Activated CD4-positive, CD25-positive, alpha-beta regulatory T cell treated with anti-CD3 and anti-CD28 coated beads, Interleukin-2, amount 50 U/mL, for 24 hours (primary cell): ENCODE measurements around the gene CAPS2.

Experiments used
- ATAC-seq, 2 donors: fragments of 150-1000 bp; cut with Tn5 transposase; one replicate each; pipeline ENCODE4 v1.10.0; 2021; ENCODE audit warnings: mild to moderate bottlenecking in 1 of 2, moderate library complexity in 1 of 2

Gene CAPS2

DNA sequence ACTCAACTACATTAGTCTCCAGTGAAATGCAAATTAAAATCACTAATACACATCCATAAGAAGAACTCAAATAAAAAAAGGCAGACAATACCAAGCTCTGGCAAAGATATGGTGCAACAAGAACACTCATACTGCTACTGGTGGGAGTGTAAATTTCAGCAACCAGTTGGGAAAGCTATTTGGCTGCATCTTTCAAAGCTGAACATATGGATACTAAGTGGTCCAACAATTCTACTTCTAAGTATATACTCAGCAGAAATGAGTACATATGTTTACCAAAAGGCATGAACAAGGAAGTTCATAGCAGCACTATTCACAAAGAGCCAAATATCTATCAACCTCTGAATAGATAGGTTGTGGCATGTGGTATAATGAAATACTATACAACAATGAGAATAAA lies 27.3 kb downstream of the CAPS2 start:
- no peak for ATAC-seq

- no peak for ATAC-seq
These were observed 27.9 kb downstream of the CAPS2 start for GRCh38 chr12:75302225-75302624.

DNA sequence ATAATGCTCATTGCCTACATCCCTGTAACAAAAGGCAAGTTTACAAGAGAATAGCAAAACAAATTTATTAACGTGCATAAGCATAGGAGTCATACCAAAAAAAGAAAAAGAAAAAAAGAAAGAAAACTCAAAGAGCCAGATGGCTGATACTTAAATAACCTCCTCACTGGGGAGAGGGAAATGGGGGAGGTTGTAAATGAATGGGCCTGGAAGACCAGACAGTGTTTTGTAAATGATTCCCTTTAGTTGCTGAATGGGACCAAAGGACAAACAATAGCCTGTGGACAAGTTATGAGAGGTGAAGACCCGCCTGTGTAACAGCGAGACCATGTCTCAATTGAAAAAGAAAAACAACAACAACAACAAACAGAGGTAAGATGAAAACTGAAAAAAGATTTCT lies 35.3 kb downstream of the CAPS2 start:
- no peak for ATAC-seq

- no peak for ATAC-seq
These were observed 35.8 kb downstream of the CAPS2 start for GRCh38 chr12:75294336-75294735.

DNA sequence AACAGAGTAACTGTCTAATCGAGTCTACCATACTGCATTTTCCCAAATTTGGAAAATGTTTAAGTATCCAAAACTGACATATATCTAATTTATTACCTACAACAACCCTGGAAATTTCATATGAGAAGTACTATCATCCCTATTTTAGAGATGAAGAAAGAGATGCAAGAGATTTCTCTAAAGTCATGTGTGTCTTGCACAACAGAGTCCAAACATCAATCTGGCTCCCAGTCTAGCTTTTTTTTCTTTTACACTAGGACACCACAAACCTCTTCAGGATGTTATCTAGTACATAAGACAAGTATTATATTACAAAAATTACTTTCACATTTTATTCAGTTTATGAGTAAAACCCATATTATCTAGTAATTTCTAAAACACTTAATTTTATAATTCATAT lies 39.1 kb downstream of the CAPS2 start:
- ATAC-seq: no peak

- ATAC-seq: no peak
These were observed 40.4 kb downstream of the CAPS2 start for GRCh38 chr12:75289753-75290152.

DNA sequence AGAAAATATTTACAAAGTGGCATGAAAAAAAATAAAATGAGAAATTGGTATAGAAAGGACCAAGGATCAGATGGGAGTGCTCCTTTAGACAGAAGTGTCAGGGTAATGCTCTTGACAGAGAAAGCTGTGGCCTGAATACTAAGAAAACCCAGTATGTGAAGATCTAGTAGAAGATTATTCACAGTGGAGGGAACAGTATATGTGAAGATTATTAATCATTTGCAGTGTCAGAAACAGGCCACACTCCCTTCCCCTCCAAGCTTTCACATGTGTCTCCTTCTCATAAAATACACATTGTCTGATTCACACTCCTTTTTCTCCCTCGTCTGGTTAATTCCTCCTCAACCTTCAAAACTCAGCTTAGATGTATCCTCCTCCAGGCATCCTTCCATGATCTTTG lies 41.3 kb downstream of the CAPS2 start:
- ATAC-seq: no peak

- no peak for ATAC-seq
These were observed 54.4 kb downstream of the CAPS2 start for GRCh38 chr12:75275702-75276101.

- no peak for ATAC-seq
These were observed 58.5 kb downstream of the CAPS2 start for GRCh38 chr12:75271576-75271975.

GRCh38 chr12:75270157-75270556 lies 60.0 kb downstream of the CAPS2 start:
- ATAC-seq: no peak

DNA sequence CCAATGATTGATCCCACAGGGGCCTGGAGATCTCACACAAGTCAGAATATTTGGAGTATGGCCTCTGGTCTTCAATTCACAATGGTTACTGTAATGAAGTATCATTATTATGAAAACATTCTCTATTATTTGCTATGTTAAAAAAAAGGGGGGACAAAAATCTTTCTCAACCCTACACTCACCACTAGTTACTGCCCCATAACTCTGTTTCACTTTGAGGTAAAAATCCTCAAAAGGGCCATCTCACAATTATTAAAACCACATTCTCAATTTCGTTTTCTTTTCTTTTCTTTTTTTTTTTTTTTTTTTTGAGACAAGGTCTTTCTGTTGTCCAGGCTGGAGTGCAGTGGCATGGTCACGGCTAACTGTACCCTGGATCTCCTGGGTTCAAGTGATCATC lies 60.9 kb downstream of the CAPS2 start:
- ATAC-seq: no peak

- no peak for ATAC-seq
These were observed 69.8 kb downstream of the CAPS2 start for GRCh38 chr12:75260316-75260715.

DNA sequence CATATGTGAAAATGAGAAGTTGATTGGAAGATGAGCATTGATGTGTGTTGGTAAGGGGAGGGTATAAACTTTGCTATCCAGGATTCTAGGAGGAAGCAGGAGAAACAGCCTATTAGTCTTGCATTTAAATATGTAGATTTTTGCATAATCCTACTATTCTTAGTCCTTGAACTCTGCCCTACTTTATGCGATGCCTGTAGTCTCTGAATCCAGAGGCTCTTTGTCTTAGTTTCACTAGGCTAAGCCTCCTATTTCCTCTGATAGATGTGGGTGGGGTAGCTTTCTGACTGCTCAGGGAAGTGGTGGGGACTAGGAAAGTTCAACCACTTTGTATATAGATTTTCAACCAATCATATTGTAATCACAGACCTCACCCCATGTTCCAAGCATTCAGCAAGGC lies 71.0 kb downstream of the CAPS2 start:
- no peak for ATAC-seq

DNA sequence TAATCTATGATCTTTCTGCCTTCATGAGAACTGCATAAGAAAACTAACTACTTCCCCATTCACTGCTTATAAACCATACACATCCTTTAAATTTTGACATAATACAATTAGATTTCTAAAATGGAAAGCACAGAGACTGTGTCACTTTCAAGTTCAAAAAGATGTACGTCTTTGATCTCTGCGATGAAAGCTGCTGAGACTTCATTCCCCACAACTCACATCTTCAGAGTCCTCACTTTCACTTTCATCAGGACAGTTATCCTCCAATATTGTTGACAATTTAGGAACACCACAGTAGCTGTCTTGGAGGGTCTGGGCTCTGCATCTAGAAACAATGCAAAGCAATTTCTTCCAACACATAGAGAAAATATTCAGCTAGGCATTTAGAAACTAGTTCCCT lies 72.6 kb downstream of the CAPS2 start:
- ATAC-seq: peak in 1 of 2 donors; percentile 25

DNA sequence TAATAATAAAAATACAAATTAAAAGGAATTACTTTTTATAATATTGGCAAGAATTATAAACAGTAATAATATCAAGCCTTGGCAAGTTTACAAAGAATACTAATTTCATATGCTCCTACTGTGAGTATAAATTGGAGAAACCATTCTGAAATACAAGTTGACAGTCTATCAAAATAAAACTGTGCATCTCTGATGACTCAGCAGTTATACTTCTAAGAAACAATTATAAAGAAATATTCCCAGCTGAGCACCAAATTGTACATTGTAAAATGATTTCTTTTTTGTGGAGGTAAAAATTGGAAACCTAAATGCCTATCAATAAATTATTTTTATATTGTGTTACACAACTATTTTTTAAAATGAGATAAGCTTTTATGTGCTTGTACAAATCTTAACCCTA lies 85.0 kb downstream of the CAPS2 start:
- no peak for ATAC-seq

GRCh38 chr12:75239987-75240386 lies 90.1 kb downstream of the CAPS2 start:
- no peak for ATAC-seq

GRCh38 chr12:75236206-75236605 lies 93.9 kb downstream of the CAPS2 start:
- no peak for ATAC-seq

DNA sequence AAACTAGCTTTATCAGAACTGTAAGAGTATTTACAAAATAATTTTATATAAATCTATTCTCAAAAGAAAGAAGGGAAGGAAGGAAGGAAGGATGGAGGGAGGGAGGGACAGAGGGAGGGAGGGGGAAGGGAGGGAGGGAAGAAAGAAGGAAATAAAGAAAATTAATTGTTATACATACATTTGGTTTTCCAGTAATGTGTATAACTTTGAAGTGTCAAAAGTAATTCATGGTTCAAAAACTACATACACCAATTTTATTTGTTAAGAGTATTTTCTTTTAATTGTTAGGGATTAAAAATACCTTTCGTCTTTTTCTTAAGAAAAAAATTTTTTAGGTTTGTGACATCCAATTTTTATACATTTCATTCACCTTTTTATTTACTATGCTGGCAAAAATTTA lies 103.0 kb downstream of the CAPS2 start:
- no peak for ATAC-seq
